SW480 (cell line): ENCODE results near the gene MFSD6L.

Experiments used
- DNase-seq: peaks from one replicate; pipeline ENCODE4 v3.0.0-alpha.2; 2016; ENCODE audit warnings: low spot score

MFSD6L gene

DNA sequence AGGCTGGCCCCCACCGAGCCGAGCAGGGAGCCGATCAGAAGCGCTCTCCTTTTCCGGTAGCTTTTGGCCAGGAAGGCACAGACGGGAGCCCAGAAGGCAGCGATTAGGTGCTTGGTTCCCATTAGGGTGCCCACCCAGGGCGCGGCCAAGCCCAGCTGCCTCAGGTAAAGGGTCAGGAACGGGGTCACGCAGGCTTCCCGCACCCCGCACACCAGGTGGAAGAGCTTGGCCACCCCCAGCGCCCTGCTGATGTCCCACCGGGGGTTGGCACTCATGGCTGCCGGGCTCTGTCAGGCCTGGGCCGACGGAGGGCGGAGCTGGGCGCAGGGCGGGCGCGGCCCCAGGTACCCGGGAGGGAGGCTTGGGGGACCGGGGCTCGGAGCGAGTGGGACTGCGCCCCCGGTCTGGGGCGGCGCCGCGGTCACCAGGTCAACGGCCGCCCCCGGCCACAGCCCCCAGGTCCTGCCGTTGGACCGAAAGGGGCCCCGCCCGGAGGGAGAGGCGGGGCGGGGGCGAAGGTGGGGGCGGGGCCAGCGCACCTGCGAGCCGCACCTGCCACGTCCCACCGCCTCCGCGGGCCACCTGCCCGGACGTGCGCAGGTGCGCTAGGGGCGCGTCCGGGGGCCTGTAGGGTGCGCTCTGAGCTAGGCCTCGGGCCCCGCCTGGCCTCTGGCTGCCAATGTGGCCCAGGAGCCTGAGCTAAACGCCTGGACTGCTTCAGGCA lies at the start of gene MFSD6L:
Gene MFSD6L (minus strand): TSS at position 520 of the 724 bp plus-strand sequence. CDS start 245 bp downstream, at position 275.
- DNase-seq: peak; percentile 80

- no peak for DNase-seq
Observed at GRCh38 chr17:8847891-8848290, 48.7 kb upstream of the MFSD6L start.

DNA sequence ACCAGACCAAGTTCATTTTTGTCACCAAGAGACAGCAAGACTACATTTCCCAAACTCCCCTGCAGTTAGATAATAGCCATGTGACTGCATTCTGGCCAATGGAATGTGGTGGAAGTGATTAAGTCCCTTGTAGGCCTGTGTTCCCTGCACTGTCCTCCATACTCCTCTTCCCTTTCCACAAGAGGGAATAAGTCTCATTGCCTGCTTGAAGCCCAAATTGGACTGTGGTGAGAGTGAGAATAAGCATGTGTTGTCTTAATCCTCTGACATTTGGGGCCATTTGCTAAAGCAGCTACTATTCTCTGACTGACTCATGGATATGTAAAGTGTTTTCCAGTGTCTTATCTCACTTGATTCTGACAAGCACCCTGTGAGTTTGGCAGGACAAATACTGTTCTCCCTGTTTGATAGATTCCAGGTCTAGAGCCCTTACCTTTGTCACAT lies 47.6 kb upstream of the MFSD6L start:
- peak; percentile 62 for DNase-seq

DNA sequence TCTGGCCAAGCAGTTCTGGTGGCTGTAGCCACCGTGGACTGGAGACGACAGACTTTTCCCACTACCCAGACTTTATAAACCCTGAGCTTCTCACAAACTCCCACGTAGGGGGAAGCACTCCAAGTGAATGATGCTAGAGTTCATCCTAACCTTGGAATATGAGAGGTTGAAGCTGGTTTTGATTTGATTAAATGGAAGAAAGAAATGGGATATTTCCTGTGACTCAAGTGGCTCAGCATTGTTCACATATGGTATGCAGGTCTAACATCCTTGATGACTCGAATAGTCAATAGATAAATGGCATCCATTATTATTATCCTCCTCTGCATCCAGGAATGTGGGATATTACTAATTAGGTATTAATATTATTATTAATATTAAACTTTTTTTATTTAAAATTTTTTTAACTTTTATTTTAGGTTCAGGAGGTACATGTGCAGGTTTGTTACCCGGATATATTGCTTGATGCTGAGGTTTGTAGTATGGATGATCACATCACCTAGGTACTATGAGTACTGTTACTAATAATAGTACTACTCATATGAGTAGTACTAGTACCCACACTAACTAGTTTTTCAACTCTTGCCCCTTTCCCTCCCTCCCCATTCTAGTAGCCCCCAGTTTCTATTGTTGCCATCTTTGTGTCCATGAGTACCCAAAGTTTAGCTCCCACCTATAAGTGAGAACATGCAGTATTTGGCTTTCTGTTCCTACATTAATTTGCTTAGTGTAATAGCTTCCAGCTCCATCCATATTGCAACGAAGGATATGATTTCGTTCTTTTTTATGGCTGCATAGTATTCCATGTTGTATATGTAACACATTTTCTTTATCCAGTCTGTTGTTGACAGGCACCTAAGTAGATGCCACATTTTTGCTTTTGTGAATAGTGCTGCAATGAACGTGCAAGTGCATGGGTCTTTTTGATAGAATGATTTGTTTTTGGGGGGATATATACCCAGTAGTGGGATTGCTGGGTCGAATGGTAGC lies 45.4 kb upstream of the MFSD6L start:
- no peak for DNase-seq

DNA sequence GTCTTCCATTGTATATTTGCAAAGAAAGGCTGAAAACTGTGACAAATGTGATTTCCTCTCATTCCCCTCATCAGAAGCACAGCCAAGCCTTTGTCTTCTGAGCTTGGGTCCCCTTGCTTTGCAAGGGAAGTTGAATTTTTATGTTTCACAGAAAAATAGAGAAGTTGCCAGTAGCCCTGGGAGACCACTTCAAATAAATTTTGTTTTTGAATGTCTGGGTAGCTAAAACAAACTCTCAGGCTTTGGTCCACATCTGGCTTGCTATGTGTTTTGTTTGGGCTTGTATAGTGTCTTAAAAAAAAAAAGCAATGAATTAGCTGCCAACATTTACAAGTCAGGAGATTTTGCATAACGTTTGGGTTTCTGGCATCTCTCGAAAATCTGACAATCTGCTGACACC lies 44.2 kb upstream of the MFSD6L start:
- no peak for DNase-seq

DNA sequence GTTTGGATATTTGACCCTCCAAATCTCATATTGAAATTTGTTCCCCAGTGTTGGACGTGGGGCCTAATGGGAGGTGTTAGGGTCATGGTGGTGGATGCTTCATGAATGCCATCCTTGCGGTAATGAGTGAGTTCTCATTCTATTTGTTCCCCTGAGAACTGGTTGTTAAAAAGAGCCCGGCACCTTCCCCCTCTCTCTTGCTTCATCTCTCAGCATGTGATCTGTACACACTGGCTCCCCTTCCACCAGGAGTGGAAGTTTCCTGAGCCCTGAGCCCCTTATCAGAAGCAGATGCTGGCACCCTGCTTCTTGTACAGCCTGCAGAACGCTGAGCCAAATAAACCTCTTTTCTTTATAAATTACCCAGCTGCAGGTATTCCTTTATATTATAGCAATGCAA lies 42.7 kb upstream of the MFSD6L start:
- no peak for DNase-seq

- DNase-seq: no peak
Observed at GRCh38 chr17:8839410-8839935, 40.3 kb upstream of the MFSD6L start.

- no peak for DNase-seq
Observed at GRCh38 chr17:8838551-8839095, 39.5 kb upstream of the MFSD6L start.

DNA sequence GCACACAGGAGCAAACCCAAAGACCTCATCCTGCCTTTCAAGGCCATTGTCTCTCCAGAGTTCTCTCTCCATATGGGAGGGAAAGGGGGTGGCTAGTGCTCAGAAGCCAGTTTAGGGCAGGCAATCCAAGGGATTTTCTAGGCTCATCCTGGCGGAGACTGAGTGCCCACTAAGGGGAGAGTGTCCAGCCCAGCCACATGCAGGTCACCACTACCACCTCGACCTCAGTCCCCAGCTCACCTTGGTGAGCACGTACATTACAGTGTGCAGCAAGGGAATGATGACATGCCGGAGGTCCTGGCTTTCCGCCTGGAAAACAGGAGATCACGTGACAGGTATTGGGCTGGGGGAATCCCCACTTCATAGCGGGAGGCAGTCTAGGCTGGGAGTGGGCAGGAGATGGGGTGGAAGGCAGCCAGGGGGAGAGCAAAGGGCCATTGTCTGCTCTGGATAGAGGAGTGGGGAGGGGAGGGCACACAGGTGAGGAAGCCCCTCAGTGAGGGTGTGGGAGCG lies 38.5 kb upstream of the MFSD6L start:
- no peak for DNase-seq

DNA sequence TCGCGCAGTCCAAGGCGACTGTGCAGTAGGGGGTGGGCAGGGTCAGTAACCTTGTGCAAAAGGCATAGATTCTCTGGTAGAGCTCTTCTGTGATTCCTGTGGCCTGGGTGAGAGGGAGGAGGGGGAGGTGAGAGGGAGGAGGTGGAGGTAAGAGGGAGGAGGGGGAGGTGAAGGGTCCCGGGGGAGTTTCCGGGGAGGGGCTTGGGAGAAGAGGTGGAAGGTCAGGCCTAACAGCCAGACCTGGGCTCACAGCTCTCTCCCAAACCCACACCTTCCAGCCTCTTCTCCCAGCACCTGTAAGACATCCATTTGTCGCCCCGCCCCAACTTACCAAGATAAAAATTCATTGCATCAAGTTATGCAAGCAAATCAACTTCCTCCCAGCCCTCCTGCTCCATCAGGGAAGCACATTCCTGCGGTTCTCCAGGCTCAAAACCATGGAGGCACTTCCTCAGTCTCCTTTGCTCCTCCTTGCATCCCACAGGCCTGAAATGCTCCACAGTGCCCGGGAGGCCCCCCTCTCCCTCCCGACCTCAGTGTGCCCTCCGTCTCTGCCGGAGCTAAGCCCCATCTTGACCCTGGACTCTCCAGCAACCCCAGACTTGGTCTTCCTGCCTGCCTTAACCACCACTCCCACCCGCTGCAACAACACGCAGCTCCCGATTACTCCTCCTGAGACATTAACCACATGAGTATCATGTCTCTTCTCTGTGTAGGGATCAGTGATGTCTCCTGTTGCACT lies 37.8 kb upstream of the MFSD6L start:
- DNase-seq: no peak

GRCh38 chr17:8835631-8836364 lies 36.6 kb upstream of the MFSD6L start:
- no peak for DNase-seq

GRCh38 chr17:8835106-8835505 lies 35.9 kb upstream of the MFSD6L start:
- DNase-seq: no peak

DNA sequence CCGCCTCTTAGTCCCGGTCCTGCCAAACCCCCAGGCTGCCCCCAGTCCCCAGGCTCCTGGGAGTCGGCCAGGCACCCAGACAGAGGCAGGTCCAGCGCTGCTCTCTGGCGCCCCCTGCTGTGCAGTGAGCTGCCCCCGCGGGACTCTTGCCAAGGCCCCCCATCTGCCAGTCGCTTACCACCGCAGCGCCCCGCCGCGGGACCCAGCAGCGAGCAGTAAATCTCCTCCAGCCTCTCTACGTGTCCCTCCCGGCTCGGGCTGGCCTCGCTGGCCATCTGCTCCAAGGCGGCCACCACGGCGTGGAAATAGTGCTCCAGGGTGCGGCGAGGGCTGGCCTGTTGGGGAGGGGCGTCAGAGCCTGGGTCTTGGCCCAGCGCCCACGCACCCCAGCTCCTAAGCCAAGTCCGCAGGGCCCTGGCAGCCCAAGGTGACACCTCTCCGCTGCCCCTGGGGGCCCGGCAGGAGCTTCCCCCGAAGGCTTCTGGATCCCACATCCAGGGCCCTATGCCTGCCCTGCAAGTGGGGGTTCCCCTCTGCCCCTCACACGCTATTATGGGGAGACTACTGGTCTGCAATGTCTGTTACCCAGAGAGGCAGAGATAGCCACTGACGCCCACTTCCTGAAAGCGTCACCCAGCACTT lies 33.7 kb upstream of the MFSD6L start:
- peak; percentile 9 for DNase-seq

GRCh38 chr17:8831234-8831849 lies 32.2 kb upstream of the MFSD6L start:
- DNase-seq: no peak

DNA sequence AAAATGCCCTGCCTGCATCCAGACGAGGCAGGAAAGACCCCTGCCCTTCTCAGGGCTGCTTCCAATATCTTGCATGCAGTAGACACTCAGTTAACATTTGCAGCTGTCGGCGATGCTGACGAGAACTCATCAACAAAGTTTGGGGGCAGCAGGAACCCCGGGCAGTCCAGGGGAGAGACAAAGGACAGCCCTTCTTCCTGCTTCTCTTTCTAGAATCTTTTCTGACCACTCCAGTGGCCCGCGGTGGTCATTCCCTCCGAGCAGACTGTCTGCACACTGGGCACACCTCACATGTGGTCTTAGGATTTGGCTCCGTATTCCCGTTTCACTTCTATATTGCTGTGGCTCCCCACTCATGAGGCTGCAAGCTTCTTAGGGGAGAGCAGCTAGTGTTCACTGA lies 31.0 kb upstream of the MFSD6L start:
- no peak for DNase-seq

GRCh38 chr17:8829036-8829941 lies 30.1 kb upstream of the MFSD6L start:
- no peak for DNase-seq

GRCh38 chr17:8828517-8828875 lies 29.3 kb upstream of the MFSD6L start:
- DNase-seq: no peak

- DNase-seq: no peak
Observed at GRCh38 chr17:8826808-8827435, 27.8 kb upstream of the MFSD6L start.
